H1 (cell line): ENCODE results near the gene NDST3. TPM values are rescaled to one million over a fixed set of nuclear protein-coding genes. Genes with fewer than 3 reads are reported as not detected.

Experiments used
- BRCA1 ChIP-seq: IDR thresholded peaks from 2 replicates; pipeline ENCODE4 v1.6.1; 2012; ENCODE audit warnings: low read depth, low read length, improper control_type of control experiment
- CREB1 ChIP-seq: IDR thresholded peaks from 2 replicates; pipeline ENCODE4 v1.6.1; 2012; ENCODE audit warnings: inconsistent platforms
- HDAC2 ChIP-seq, 2 experiments: fragments of 300-600 bp in 1 of 2; sonication (generic) in 1 of 2; IDR thresholded peaks; 2 replicates each; pipeline ENCODE4 v1.6.1; 2011 to 2012; ENCODE audit warnings: low read depth in 2 of 2, low read length in 2 of 2, mild to moderate bottlenecking in 2 of 2, moderate library complexity in 2 of 2, borderline replicate concordance in 1 of 2, inconsistent platforms in 1 of 2
- JUND ChIP-seq: IDR thresholded peaks from 2 replicates; pipeline ENCODE4 v1.6.1; 2011; ENCODE audit warnings: mild to moderate bottlenecking, improper control_type of control experiment, low read length
- KDM5A ChIP-seq: fragments of 200-600 bp; IDR thresholded peaks from 2 replicates; pipeline ENCODE4 v1.7.1; 2012; ENCODE audit warnings: mild to moderate bottlenecking, low read length, inconsistent platforms, mixed read lengths
- MAFK ChIP-seq: IDR thresholded peaks from 2 replicates; pipeline ENCODE4 v1.6.1; 2012; ENCODE audit warnings: low read depth, mild to moderate bottlenecking, improper control_type of control experiment, low read length
- RFX5 ChIP-seq: IDR thresholded peaks from 2 replicates; pipeline ENCODE4 v1.6.1; 2011; ENCODE audit warnings: low read depth, low read length, improper control_type of control experiment, borderline replicate concordance
- SIRT6 ChIP-seq: IDR thresholded peaks from one replicate; pipeline ENCODE4 v1.7.1; 2012; ENCODE audit warnings: low read length, inconsistent platforms
- SUZ12 ChIP-seq: fragments of 200-600 bp; sonication (generic); IDR thresholded peaks from 2 replicates; pipeline ENCODE4 v1.6.1; 2012; ENCODE audit warnings: mild to moderate bottlenecking, inconsistent platforms, low read length, moderate library complexity, mixed read lengths
- TBP ChIP-seq: IDR thresholded peaks from 2 replicates; pipeline ENCODE4 v1.6.1; 2011; ENCODE audit warnings: low read depth, low read length, improper control_type of control experiment
- polyA plus RNA-seq, 7 experiments: library from polyadenylated mRNA; depleted of rRNA in 3 of 7; stranded (reverse) in 5 of 7; unstranded in 2 of 7; fragments of >200 nt in 5 of 7; fragments of 200-250 nt in 2 of 7; gene quantifications; 1 replicate in 5 of 7; 2 replicates in 1 of 7; 4 replicates in 1 of 7; pipeline versions ENCODE4 v1.2.1 to v1.2.3, GENCODE V29; 2011 to 2013; ENCODE audit warnings: missing spikeins in 2 of 7, mixed read lengths in 2 of 7
- total RNA-seq: library from RNA; stranded (reverse); fragmentation: NEBNext Ultra II Directional; extraction: Animal tissue kit (Norgen Biotek cat#: 25700); gene quantifications from 2 replicates; pipeline ENCODE4 v1.2.1, GENCODE V29; 2021
- TF ChIP-seq, protein P1 (sequence below): fragments of 300-600 bp; sonication (generic); IDR thresholded peaks from 2 replicates; pipeline ENCODE4 v1.7.1; 2012; ENCODE audit warnings: low read length, moderate library complexity, mild to moderate bottlenecking, inconsistent platforms; ENCODE audit not compliant: insufficient replicate concordance

Gene NDST3
- total and polyA plus RNA-seq, 2 of the 8 experiments (the other 6 are each of a cell fraction or from before 2014, with no cell fraction given), result 0.35 to 0.60 TPM

DNA sequence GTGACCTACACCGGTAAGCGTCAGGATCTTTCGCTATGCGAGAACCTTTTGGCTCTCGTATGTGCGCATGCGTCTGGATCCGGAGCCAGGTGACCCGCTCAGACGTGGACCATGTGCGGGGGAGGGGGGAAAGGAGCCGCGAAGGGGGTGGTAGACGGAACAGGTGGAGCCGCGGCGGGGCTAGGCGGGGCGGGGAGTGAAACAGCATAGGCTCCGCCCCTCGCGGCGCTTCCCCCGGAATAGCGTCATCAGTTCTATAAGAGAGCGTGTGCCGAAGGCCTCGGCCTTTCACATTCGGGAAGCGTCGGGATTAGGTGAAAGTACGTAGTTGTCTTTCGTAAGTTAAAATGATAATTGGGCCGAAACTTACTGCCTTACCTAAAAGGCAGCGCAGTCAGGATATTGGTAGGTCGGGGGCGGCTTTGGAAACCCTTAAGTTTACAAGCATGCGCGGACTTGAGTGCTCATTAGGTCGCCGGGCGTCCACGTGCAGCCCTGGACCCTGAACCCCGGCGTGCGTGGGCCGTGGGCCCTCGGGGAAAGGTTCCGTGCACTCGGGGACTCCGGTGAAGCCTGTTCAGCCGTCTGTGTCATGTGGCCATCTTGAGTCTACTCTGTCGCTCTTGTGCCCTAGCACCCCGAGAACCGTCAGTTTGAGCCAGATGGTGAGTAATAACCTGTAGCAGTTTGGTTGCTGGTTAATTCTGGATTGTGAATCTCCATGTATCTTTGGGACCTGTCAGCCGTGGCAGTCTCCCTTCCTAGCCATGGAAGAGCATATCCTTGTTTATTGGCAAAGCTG, 244.4 kb downstream of the NDST3 start (continued):
- TF ChIP-seq CREB1 (peak; percentile 85), JUND (no peak), RFX5 (no peak), HDAC2 (IDR thresholded peaks at IDR 0.05; ENCODE audit: borderline replicate concordance in 1 of 2, low read depth in 2 of 2, low read length in 2 of 2) (peak; percentile 20 to 73; a peak in 2 of 4 replicates), MAFK (no peak), SIRT6 (no peak), TBP (peak; percentile 94), BRCA1 (no peak), SUZ12 (no peak), KDM5A (no peak)
- TF ChIP-seq, protein P1, sequence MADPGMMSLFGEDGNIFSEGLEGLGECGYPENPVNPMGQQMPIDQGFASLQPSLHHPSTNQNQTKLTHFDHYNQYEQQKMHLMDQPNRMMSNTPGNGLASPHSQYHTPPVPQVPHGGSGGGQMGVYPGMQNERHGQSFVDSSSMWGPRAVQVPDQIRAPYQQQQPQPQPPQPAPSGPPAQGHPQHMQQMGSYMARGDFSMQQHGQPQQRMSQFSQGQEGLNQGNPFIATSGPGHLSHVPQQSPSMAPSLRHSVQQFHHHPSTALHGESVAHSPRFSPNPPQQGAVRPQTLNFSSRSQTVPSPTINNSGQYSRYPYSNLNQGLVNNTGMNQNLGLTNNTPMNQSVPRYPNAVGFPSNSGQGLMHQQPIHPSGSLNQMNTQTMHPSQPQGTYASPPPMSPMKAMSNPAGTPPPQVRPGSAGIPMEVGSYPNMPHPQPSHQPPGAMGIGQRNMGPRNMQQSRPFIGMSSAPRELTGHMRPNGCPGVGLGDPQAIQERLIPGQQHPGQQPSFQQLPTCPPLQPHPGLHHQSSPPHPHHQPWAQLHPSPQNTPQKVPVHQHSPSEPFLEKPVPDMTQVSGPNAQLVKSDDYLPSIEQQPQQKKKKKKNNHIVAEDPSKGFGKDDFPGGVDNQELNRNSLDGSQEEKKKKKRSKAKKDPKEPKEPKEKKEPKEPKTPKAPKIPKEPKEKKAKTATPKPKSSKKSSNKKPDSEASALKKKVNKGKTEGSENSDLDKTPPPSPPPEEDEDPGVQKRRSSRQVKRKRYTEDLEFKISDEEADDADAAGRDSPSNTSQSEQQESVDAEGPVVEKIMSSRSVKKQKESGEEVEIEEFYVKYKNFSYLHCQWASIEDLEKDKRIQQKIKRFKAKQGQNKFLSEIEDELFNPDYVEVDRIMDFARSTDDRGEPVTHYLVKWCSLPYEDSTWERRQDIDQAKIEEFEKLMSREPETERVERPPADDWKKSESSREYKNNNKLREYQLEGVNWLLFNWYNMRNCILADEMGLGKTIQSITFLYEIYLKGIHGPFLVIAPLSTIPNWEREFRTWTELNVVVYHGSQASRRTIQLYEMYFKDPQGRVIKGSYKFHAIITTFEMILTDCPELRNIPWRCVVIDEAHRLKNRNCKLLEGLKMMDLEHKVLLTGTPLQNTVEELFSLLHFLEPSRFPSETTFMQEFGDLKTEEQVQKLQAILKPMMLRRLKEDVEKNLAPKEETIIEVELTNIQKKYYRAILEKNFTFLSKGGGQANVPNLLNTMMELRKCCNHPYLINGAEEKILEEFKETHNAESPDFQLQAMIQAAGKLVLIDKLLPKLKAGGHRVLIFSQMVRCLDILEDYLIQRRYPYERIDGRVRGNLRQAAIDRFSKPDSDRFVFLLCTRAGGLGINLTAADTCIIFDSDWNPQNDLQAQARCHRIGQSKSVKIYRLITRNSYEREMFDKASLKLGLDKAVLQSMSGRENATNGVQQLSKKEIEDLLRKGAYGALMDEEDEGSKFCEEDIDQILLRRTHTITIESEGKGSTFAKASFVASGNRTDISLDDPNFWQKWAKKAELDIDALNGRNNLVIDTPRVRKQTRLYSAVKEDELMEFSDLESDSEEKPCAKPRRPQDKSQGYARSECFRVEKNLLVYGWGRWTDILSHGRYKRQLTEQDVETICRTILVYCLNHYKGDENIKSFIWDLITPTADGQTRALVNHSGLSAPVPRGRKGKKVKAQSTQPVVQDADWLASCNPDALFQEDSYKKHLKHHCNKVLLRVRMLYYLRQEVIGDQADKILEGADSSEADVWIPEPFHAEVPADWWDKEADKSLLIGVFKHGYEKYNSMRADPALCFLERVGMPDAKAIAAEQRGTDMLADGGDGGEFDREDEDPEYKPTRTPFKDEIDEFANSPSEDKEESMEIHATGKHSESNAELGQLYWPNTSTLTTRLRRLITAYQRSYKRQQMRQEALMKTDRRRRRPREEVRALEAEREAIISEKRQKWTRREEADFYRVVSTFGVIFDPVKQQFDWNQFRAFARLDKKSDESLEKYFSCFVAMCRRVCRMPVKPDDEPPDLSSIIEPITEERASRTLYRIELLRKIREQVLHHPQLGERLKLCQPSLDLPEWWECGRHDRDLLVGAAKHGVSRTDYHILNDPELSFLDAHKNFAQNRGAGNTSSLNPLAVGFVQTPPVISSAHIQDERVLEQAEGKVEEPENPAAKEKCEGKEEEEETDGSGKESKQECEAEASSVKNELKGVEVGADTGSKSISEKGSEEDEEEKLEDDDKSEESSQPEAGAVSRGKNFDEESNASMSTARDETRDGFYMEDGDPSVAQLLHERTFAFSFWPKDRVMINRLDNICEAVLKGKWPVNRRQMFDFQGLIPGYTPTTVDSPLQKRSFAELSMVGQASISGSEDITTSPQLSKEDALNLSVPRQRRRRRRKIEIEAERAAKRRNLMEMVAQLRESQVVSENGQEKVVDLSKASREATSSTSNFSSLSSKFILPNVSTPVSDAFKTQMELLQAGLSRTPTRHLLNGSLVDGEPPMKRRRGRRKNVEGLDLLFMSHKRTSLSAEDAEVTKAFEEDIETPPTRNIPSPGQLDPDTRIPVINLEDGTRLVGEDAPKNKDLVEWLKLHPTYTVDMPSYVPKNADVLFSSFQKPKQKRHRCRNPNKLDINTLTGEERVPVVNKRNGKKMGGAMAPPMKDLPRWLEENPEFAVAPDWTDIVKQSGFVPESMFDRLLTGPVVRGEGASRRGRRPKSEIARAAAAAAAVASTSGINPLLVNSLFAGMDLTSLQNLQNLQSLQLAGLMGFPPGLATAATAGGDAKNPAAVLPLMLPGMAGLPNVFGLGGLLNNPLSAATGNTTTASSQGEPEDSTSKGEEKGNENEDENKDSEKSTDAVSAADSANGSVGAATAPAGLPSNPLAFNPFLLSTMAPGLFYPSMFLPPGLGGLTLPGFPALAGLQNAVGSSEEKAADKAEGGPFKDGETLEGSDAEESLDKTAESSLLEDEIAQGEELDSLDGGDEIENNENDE, result no peak
